ENCODE data around the gene HMGXB4. TPM values are rescaled to one million over a fixed set of nuclear protein-coding genes. Genes with fewer than 3 reads are reported as not detected.

HMGXB4 gene
- total and polyA plus RNA-seq, 2 of the 13 experiments (the other 11 are each of a cell fraction or from before 2014, with no cell fraction given): 13.9 to 16.3 TPM

GRCh38 chr22:35296051-35296450, 38.8 kb downstream of the HMGXB4 start:
- FAIRE-seq (no peak), ATAC-seq (no peak), DNase-seq (ENCODE audit: low spot score) (no peak)
- ChIA-PET POLR2A (no interaction called here), CTCF (ENCODE audit: low intra/inter-chr PET ratio, low total read pairs) (no interaction called here)
- H3K4me1 ChIP-seq (ENCODE audit: insufficient read depth, low read length): peaks cover 20% of the 10 kb centered on the region; the same call in 1 of the 2 replicates
- no peak overlapping the region for H3K27ac ChIP-seq (ENCODE audit: extremely low read length, insufficient read depth, low read length)
- in situ Hi-C loops (cut with HindIII; ENCODE audit: extremely low pct_ligation_motif_present, low pct_unique_long_range_greater_than_20kb) (no loop called here), intact Hi-C loops (cut with micrococcal nuclease; ENCODE audit: unreplicated experiment) (no loop called here)
- H3K27me3 ChIP-seq (ENCODE audit: control insufficient read depth in 1 of 2, insufficient read depth in 2 of 2, low read length in 2 of 2): no peaks in the 10 kb centered on the region; a peak in 1 of 5 replicates
- no peaks in the 10 kb centered on the region for H4K20me1 ChIP-seq (ENCODE audit: insufficient read depth, low read length)
- no peak overlapping the region for H2AFZ ChIP-seq (ENCODE audit: low read length)
- H3K9me3 ChIP-seq (ENCODE audit: low read length): no peaks in the 10 kb centered on the region
- H3K9ac ChIP-seq (ENCODE audit: insufficient read depth, low read depth, low read length): no peak overlapping the region
- H3K79me2 ChIP-seq (ENCODE audit: insufficient read depth, low read length): no peaks in the 10 kb centered on the region
- TF ChIP-seq ZNF768 (CRISPR knock-in tag; IDR thresholded peaks at IDR 0.05) (no peak), SMARCE1 (IDR thresholded peaks at IDR 0.05; ENCODE audit: borderline replicate concordance) (no peak), GRHL1 (CRISPR knock-in tag; conservative IDR thresholded peaks at IDR 0.05) (no peak), SIX1 (CRISPR knock-in tag; IDR thresholded peaks at IDR 0.05; ENCODE audit: borderline replicate concordance) (no peak), RFXANK (CRISPR knock-in tag; IDR thresholded peaks at IDR 0.05) (no peak), GATA4 (IDR thresholded peaks at IDR 0.05; ENCODE audit: borderline replicate concordance, low read depth) (no peak), ZNF33B (CRISPR knock-in tag; IDR thresholded peaks at IDR 0.05) (no peak), STAT5B (CRISPR knock-in tag; IDR thresholded peaks at IDR 0.05) (no peak), CAMTA2 (CRISPR knock-in tag; IDR thresholded peaks at IDR 0.05; ENCODE audit: borderline replicate concordance) (no peak), ZFP37 (CRISPR knock-in tag; IDR thresholded peaks at IDR 0.05; ENCODE audit: borderline replicate concordance) (no peak), ELK4 (CRISPR knock-in tag; IDR thresholded peaks at IDR 0.05; ENCODE audit: borderline replicate concordance) (no peak), KLF13 (CRISPR knock-in tag; IDR thresholded peaks at IDR 0.05) (no peak)
- BruUV-seq (replicated peaks): no TSS peak
- no peak overlapping the region for H3K4me3 ChIP-seq (replicated peaks in 1 of 3; ENCODE audit: insufficient read depth in 1 of 3, low read depth in 2 of 3, low read length in 3 of 3)
- no peak overlapping the region for H3K4me2 ChIP-seq (ENCODE audit: low read depth, low read length)
- H3K36me3 ChIP-seq (replicated peaks in 1 of 2; ENCODE audit: control insufficient read depth in 1 of 2, insufficient read depth in 2 of 2, low read length in 2 of 2): peaks cover 12 to 39% of the 10 kb centered on the region in 2 experiments

Measured in HepG2 (cell line).